Fibroblast of peridontal ligament (primary cell): ENCODE measurements around the gene PROCA1.

ENCODE experiments used
- DNase-seq: peaks from one replicate; pipeline ENCODE4 v3.0.0-alpha.2; 2010; ENCODE audit errors: extremely low read depth

Gene PROCA1

GRCh38 chr17:28711723-28712031 is at the start of gene PROCA1:
Gene PROCA1 (minus strand): TSS chr17:28711888. CDS start chr17:28711660, 228 bp downstream.
- DNase-seq = no peak

- DNase-seq = peak; percentile 47
Measured at GRCh38 chr17:28760601-28761562, 49.2 kb upstream of the PROCA1 start.

GRCh38 chr17:28759256-28759865 is 47.7 kb upstream of the PROCA1 start:
- DNase-seq = no peak

- DNase-seq = no peak
Measured at GRCh38 chr17:28758411-28759121, 46.9 kb upstream of the PROCA1 start.

- DNase-seq = no peak
Measured at GRCh38 chr17:28756049-28756804, 44.5 kb upstream of the PROCA1 start.

GRCh38 chr17:28755486-28755885 is 43.8 kb upstream of the PROCA1 start:
- DNase-seq = no peak

- no peak for DNase-seq
Measured at GRCh38 chr17:28751600-28752366, 40.1 kb upstream of the PROCA1 start.

GRCh38 chr17:28750178-28751047 is 38.7 kb upstream of the PROCA1 start:
- peak; percentile 94 for DNase-seq

GRCh38 chr17:28749516-28750177 is 38.0 kb upstream of the PROCA1 start:
- no peak for DNase-seq

- DNase-seq = no peak
Measured at GRCh38 chr17:28748852-28749515, 37.3 kb upstream of the PROCA1 start.

GRCh38 chr17:28747801-28748750 is 36.4 kb upstream of the PROCA1 start:
- no peak for DNase-seq

- no peak for DNase-seq
Measured at GRCh38 chr17:28747051-28747691, 35.5 kb upstream of the PROCA1 start.

- DNase-seq = no peak
Measured at GRCh38 chr17:28746611-28747050, 34.9 kb upstream of the PROCA1 start.

- no peak for DNase-seq
Measured at GRCh38 chr17:28745786-28746411, 34.2 kb upstream of the PROCA1 start.

GRCh38 chr17:28744972-28745785 is 33.5 kb upstream of the PROCA1 start:
- peak; percentile 38 for DNase-seq
